Left ventricle myocardium inferior (tissue), 1 donor: Measurements from ENCODE around the gene PBX3. TPM values are rescaled to one million over a fixed set of nuclear protein-coding genes. Genes with fewer than 3 reads are reported as not detected.

ENCODE experiments used
- DNase-seq: peaks from one replicate; pipeline ENCODE4 v3.0.0-alpha.2; 2020
- H3K27ac ChIP-seq: fragments of 200-600 bp; replicated peaks from 2 replicates; pipeline ENCODE4 v1.8.0; 2021
- H3K27me3 ChIP-seq: fragments of 200-600 bp; 2 replicates; pipeline ENCODE4 v1.8.0; 2021; ENCODE audit warnings: low read depth
- H3K36me3 ChIP-seq: fragments of 200-600 bp; 2 replicates; pipeline ENCODE4 v1.8.0; 2021
- H3K4me1 ChIP-seq: fragments of 200-600 bp; 2 replicates; pipeline ENCODE4 v1.8.0; 2021
- H3K4me3 ChIP-seq: fragments of 200-600 bp; 2 replicates; pipeline ENCODE4 v1.8.0; 2021; ENCODE audit warnings: mild to moderate bottlenecking, moderate library complexity
- H3K9me3 ChIP-seq: fragments of 200-600 bp; replicated peaks from 2 replicates; pipeline ENCODE4 v1.8.0; 2021
- CTCF ChIP-seq: fragments of 200-600 bp; IDR thresholded peaks from 2 replicates; pipeline ENCODE4 v1.8.0; 2021; ENCODE audit warnings: antibody characterized with exemption, mild to moderate bottlenecking, borderline replicate concordance
- intact Hi-C: fragments of 100-400 bp; cut with micrococcal nuclease; formaldehyde crosslinking; loops from one replicate; pipeline ENCODE4 v1.11.0; 2022
- total RNA-seq: library from RNA; stranded (reverse); fragmentation: NEBNext Ultra II Directional; extraction: Animal tissue kit (Norgen Biotek cat#: 25700); gene quantifications from one replicate; pipeline ENCODE4 v1.2.1, GENCODE V29; 2021
- donor health status: DM: no; HTN: yes; CAD: no; lungs with severe emphysema.

PBX3 gene
- total RNA-seq, 1 donor from 2014 or later = 44.2 TPM

- H3K9me3 ChIP-seq = no peaks in the 10 kb centered on the region
- H3K27ac ChIP-seq = no peak overlapping the region
- H3K4me1 ChIP-seq = peaks cover 6% of the 10 kb centered on the region
- intact Hi-C loops = no loop called here
- no peaks in the 10 kb centered on the region for H3K27me3 ChIP-seq
- DNase-seq = no peak
- no peak overlapping the region for H3K4me3 ChIP-seq
- no peak for TF ChIP-seq CTCF
- H3K36me3 ChIP-seq = no peaks in the 10 kb centered on the region
These were observed 56.4 kb downstream of the PBX3 start for GRCh38 chr9:125803526-125803925.

- H3K4me1 ChIP-seq = peaks cover 6% of the 10 kb centered on the region
- H3K27me3 ChIP-seq = no peaks in the 10 kb centered on the region
- no peak overlapping the region for H3K4me3 ChIP-seq
- TF ChIP-seq CTCF = no peak
- intact Hi-C loops = no loop called here
- H3K36me3 ChIP-seq = no peaks in the 10 kb centered on the region
- no peak for DNase-seq
- H3K9me3 ChIP-seq = no peaks in the 10 kb centered on the region
- H3K27ac ChIP-seq = no peak overlapping the region
These were observed 57.9 kb downstream of the PBX3 start for GRCh38 chr9:125805057-125805456.

- Histone ChIP-seq H3K27me3 (no peaks in the 10 kb centered on the region), H3K36me3 (no peaks in the 10 kb centered on the region), H3K4me3 (no peak overlapping the region), H3K4me1 (peaks cover 6% of the 10 kb centered on the region), H3K9me3 (no peaks in the 10 kb centered on the region), H3K27ac (no peak overlapping the region)
- no peak for TF ChIP-seq CTCF
- intact Hi-C loops = no loop called here
- no peak for DNase-seq
These were observed 58.4 kb downstream of the PBX3 start for GRCh38 chr9:125805586-125805985.

- H3K4me1 ChIP-seq = peaks cover 6% of the 10 kb centered on the region
- intact Hi-C loops = no loop called here
- no peaks in the 10 kb centered on the region for H3K9me3 ChIP-seq
- H3K27ac ChIP-seq = no peak overlapping the region
- H3K27me3 ChIP-seq = no peaks in the 10 kb centered on the region
- no peak for TF ChIP-seq CTCF
- no peak overlapping the region for H3K4me3 ChIP-seq
- no peaks in the 10 kb centered on the region for H3K36me3 ChIP-seq
- DNase-seq = no peak
These were observed 59.9 kb downstream of the PBX3 start for GRCh38 chr9:125807079-125807478.

- intact Hi-C loops = loop anchor here (10.0 kb wide), 1 partner anchor 45 kb away; no protein-coding TSS in a partner anchor
- no peaks in the 10 kb centered on the region for H3K9me3 ChIP-seq
These were observed 63.0 kb downstream of the PBX3 start for GRCh38 chr9:125810161-125810560.

More at GRCh38 chr9:125810161-125810560, 63.0 kb downstream of the PBX3 start:
- H3K4me1 ChIP-seq = peaks cover 1% of the 10 kb centered on the region
- no peak for TF ChIP-seq CTCF
- no peaks in the 10 kb centered on the region for H3K36me3 ChIP-seq
- no peak overlapping the region for H3K4me3 ChIP-seq
- no peak for DNase-seq
- H3K27me3 ChIP-seq = no peaks in the 10 kb centered on the region
- no peak overlapping the region for H3K27ac ChIP-seq
